GM19351 (cell line): ENCODE results near the gene DBI.
A peak's percentile ranks its signal among the peaks of the same experiment; 100 is the strongest.

ENCODE experiments used
- ATAC-seq: cut with Tn5 transposase; IDR thresholded peaks from one replicate; pipeline ENCODE4 v1.9.1; 2021; ENCODE audit warnings: mild to moderate bottlenecking, moderate library complexity; ENCODE audit not compliant: unreplicated experiment

Gene DBI

GRCh38 chr2:119366649-119367471, at the start of gene DBI, which contains the start of gene C2orf76:
TSS of gene DBI (plus strand) at chr2:119366977. CDS start at chr2:119367052, 75 bp downstream.
TSS of gene C2orf76 (minus strand) at chr2:119366834. CDS start at chr2:119339959, 26,875 bp downstream.
- ATAC-seq = peak; percentile 90

- ATAC-seq = no peak
Observed at GRCh38 chr2:119317554-119317953, 49.2 kb upstream of the DBI start.

DNA sequence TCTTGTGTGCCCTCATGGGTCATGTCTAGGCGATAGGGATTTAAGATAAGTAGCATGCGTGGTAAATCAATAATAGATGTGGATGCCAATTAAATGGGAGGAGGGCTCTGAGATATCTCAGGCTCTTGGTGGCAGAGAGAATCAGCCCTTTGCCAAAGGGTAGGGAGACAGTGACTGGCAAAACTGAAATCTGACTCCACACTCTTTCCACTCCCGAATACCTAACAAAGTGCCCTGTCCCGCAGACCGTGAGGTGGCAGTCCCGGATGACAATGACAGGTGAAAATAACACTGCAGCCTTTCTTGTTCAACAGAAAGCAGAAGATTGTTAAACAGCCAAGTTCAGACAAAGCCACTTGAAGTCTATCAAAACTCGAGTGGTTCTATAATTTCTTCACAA, 47.2 kb upstream of the DBI start:
- no peak for ATAC-seq

DNA sequence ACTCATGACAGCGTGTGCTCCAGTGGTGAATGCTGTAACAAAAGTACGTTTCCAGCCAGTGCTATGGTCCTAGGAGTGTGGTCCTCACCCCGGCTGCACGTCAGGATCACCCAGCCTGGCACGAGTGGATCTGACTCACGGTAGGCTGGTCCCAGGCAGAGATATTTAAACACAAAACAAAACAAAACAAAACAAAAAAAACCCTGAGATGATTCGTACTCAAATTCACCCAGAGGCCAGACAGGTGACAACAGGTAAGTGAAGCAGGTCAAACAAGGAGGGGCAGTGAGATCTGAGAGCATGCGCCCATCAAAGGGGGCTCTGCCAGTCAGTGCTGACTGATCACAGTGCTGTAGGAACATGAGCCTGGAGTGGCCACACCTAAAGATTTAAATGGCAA, 43.3 kb upstream of the DBI start:
- ATAC-seq = no peak

DNA sequence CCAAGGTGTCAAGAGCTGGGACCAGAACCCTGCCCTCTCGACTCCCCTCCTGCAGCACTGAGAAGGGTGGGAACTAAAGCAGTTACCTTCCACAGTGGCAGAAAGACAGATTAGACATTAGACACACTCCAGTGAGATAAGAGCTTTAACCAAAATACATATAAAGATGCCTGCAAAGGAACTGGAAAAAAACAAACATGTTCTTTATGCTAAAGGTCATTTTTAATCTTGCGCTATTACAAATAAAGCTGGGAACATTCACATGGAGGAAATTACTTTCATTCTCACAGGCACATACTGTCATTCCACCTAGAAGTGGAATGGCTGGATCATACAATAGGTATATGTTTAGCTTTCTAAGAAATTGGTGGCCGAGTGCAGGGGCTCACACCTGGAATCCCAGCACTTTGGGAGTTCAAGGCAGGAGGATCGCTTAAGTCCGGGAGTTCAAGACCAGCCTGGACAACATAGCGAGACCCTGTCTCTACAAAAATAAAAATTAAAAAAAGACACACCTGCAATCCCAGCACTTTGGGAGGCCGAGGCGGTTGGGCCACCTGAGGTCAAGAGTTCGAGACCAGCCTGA, 42.0 kb upstream of the DBI start:
- no peak for ATAC-seq

DNA sequence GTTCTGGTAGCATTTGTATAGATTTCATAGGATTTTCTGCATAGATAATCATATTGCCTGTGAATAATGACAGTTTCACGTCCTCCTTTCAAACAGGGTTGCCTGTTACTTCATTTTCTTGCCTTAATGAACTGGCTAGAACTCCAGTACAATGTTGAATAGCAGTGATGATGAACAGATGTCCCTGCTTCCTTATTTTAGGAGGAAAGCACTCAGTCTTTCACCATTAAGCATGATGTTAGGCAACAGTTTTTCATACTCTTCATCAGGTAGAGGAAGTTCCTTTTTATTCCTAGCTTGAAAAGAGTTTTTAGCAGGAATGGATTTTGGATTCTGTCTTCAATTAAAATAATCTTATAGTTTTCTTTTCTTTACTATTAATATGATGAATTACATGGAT, 39.8 kb upstream of the DBI start:
- no peak for ATAC-seq

DNA sequence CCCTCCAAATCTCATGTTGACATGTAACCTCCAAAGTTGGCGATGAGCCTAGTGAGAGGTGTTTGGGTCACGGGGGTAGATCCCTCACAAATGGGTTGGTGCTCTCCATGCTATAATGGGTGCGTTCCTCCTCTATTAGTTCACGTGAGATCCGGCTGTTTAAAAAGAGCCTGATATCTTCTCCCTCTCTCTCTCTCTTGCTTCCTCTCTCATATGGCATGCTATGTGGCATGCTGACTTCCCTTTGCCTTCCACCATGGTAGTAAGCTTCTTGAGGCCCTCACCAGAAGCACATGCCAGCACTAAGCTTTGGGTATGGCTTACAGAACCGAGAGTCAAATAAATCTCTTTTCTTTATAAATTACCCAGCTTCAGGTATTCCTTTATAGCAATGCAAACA, 39.3 kb upstream of the DBI start:
- no peak for ATAC-seq

GRCh38 chr2:119332953-119333352, 33.8 kb upstream of the DBI start:
- no peak for ATAC-seq

DNA sequence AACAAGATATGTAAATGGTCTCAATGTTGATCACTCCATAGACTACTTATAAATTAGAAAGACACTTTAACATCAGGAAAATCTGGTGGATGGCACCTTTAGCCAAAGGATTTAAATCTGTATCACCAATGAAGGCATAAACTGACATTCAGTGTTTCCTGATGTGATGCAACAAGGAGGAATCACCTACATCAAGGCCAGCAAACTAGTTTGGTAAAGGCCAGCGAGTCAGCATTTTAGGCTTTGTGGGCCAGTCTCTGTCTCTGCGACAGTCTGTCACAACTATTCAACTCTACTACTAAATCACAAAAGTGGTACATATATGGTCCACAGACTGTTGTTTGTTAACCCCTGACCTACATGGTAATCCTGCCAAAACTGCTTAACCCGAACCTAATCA, 33.4 kb upstream of the DBI start:
- ATAC-seq = no peak

- no peak for ATAC-seq
Observed at GRCh38 chr2:119333833-119334232, 32.9 kb upstream of the DBI start.

DNA sequence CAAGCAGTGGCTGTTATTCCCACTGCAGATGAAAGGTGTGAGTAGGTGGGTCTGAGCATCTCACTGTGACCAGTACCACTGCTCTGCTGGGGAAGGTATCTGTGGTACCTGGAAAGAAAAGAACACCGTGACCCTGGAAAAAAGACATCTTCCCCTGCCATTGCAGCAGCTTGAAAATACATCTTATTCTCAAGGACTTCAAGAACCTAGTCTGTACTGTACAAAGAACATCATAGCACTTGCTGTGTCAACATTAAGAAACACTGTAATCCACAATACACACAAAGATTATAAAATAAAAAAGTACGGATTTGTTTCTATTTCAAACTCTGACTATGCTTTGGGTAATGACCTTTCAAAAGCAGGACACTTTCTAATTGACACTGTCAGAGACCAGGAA, 29.0 kb upstream of the DBI start:
- ATAC-seq = no peak

DNA sequence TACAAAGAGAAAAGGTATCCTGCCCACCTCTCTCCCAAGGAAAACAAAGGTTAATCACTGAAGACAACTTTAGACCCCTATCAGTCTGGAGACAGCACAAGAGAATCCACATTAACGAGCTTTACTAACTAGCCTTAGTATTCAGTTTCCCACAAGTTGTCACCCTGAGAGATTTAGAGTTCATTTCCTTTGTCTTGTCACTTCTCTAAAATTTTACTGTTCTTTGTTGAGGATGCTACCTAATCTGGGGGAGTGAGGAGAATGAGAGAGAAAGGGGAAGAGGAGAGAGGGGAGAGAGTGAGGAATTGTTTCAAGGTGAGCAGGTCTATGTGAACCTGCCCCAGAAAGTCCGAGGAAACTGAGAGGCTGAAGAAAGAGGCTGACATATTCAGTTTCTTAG, 28.5 kb upstream of the DBI start:
- no peak for ATAC-seq

- ATAC-seq = peak; percentile 100
Observed at GRCh38 chr2:119338826-119339561, 27.8 kb upstream of the DBI start.

- ATAC-seq = no peak
Observed at GRCh38 chr2:119339562-119339923, 27.2 kb upstream of the DBI start.

GRCh38 chr2:119341684-119342083, 25.1 kb upstream of the DBI start:
- no peak for ATAC-seq

DNA sequence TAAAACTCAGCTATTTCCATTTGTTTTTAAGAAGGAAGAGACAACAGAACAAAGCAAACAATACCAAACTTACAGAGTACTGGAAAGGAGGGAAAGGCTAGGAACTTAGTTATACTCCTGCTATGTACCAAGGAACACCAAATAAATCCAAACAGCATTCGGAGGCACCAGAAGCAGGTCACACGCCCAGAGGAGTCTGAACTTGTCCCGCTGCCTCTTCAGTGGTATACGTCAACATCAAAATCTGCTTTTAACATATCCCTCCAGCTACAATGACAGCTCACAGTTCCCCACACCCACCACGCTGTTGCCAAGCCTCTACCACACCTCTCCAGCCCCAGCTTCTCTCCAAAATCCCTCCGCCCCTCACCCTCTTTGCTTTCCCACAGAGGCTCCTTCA, 17.5 kb upstream of the DBI start:
- no peak for ATAC-seq

GRCh38 chr2:119350311-119350998, 16.3 kb upstream of the DBI start:
- no peak for ATAC-seq

DNA sequence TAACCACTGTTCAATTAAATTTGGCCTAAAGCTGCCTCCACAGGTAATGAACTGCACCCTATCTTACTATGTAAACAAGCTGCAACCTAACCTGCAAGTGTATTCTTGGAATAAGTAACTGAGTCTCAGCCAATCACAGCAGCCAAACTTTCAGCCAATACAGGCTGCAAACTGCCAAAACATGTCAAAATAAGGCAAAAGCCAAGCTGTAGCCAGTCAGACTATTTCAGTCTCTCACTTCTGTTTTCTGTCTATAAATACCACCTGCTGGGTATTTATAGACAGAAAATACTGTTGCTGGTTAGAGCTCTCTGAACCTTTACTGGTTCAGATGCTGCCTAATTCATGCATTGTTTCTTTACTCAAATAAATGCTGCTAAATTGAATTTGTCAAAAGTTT, 14.4 kb upstream of the DBI start:
- peak; percentile 95 for ATAC-seq

DNA sequence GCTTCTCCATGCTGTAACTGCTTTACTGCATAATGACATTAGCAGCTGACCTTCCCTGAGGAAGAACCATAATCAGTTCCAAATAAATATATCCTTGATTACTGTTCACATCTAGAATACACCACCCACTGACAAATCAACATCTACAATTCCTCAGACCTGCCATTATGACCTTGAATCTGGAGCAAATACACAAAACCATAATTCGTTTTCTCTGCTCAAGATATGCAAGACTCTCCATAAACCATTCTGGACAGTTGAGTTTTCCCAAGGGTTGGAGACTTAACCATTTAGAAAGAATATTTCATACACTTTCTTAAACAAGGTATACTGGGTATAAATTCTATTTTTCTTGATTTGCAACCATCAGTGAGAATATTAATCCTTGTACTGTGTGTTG, 11.9 kb upstream of the DBI start:
- no peak for ATAC-seq

DNA sequence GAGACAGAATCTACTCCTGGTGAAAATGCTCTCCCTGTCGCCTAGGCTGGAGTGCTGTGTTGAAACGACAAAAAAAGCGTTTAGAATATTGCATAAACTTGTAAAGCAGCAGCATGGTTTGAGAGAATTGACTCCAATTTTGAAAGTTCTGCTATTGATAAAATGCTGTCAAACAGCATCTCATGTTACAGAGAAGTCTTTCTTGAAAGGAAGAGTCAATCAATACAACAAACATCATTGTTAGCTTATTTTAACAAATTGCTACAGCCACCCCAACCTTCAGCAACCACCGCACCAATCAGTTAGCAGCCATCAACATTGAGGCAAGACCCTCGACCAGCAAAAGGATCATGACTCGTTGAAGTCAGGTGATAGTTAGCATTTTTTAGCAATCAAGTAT, 7.0 kb upstream of the DBI start:
- no peak for ATAC-seq

- ATAC-seq = no peak
Observed at GRCh38 chr2:119360423-119360966, 6.3 kb upstream of the DBI start.
